Measurements from ENCODE around the gene CNOT3.

GRCh38 chr19:54137699-54138488, at the start of gene CNOT3:
- TF ChIP-seq ZNF274 (IDR thresholded peaks at IDR 0.05; ENCODE audit: low read depth, low read length) (no peak), YY1 (IDR thresholded peaks at IDR 0.05; ENCODE audit: insufficient read depth, insufficient read length) (peak; percentile 71), SUZ12 (IDR thresholded peaks at IDR 0.05; ENCODE audit: extremely low read depth, insufficient read depth, insufficient read length) (no peak)

All from NT2/D1 (cell line).